Embryonic facial prominence (tissue), 1 donor: ENCODE measurements around the gene KLHL1.

ENCODE experiments used
- DNase-seq: peaks from one replicate; pipeline ENCODE4 v3.0.0-alpha.2; 2016; ENCODE audit errors: extremely low spot score

KLHL1 gene

GRCh38 chr13:69683921-69684686 lies 424.1 kb downstream of the KLHL1 start:
- DNase-seq: no peak

- DNase-seq: no peak
Measured at GRCh38 chr13:69681722-69682121, 426.5 kb downstream of the KLHL1 start.

- no peak for DNase-seq
Measured at GRCh38 chr13:69677343-69677742, 430.9 kb downstream of the KLHL1 start.

GRCh38 chr13:69676286-69676685 lies 432.0 kb downstream of the KLHL1 start:
- DNase-seq: no peak

DNA sequence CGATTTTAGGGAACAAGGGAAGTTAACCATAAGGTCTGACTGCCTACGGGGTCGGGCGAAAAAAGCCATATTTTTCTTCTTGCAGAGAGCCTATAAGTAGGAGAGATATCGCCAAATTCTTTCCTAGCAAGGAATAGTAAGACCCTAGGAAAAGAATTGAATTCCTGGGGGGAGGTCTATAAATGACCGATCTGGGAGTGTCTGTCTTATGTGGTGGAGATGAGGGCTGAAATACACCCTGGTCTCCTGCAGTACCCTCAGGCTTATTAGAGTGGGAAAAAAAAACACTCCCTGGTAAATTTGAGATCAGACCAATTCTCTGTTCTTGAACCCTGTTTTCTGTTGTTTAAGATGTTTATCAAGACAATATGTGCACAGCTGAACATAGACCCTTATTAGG lies 448.1 kb downstream of the KLHL1 start:
- no peak for DNase-seq

DNA sequence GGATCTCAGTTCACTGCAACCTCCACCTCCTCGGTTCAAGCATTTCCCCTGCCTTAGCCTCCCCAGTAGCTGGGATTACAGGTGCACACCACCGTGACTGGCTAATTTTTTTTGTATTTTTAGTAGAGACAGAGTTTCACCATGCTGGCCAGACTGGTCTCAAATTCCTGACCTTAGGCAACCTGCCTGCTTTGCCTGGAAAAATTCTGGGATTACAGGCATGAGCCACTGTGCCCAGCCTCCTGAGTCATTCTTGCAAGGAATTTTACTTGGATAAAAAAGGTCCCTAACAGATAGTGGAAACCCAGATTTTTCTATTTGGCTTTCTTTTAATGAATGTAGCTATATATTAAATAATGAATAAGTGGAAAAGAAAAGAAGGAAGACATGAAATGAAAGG lies 450.6 kb downstream of the KLHL1 start:
- no peak for DNase-seq

- no peak for DNase-seq
Measured at GRCh38 chr13:69654392-69654791, 453.9 kb downstream of the KLHL1 start.
